ENCODE data around the gene NCAPD2. TPM values are rescaled to one million over a fixed set of nuclear protein-coding genes. Genes with fewer than 3 reads are reported as not detected.
A peak's percentile ranks its signal among the peaks of the same experiment; 100 is the strongest.

Gene NCAPD2
- total RNA-seq, 1 donor from 2014 or later, result 113 TPM

- H3F3A ChIP-seq (ENCODE audit: low read depth), result peaks cover 46% of the 10 kb centered on the region
- TF ChIP-seq CTCF (IDR thresholded peaks at IDR 0.05), result no peak
- no peak for TF ChIP-seq EZH2 (IDR thresholded peaks at IDR 0.05)
- no peak for TF ChIP-seq EZH2phosphoT487 (IDR thresholded peaks at IDR 0.05)
- Mint-ChIP-seq H3K9me3 (no peaks in the 10 kb centered on the region), H3K27me3 (ENCODE audit: insufficient read depth, low read depth) (peaks cover 9% of the 10 kb centered on the region), H3K4me1 (peaks cover 33% of the 10 kb centered on the region), H3K4me3 (no peak overlapping the region), H3K27ac (no peak overlapping the region), H3K36me3 (peaks cover 49% of the 10 kb centered on the region)
- no peak overlapping the region for H2AFZ ChIP-seq (replicated peaks)
- no peaks in the 10 kb centered on the region for H3K27me3 ChIP-seq
- peaks cover 22% of the 10 kb centered on the region for H3K4me1 ChIP-seq
- peaks cover 9% of the 10 kb centered on the region for H4K20me1 ChIP-seq (ENCODE audit: low read depth)
- no peak overlapping the region for H3K4me2 ChIP-seq
- H3K36me3 ChIP-seq, result peaks cover 5% of the 10 kb centered on the region
- no peak for DNase-seq (ENCODE audit: low spot score)
- H3K79me2 ChIP-seq (ENCODE audit: low read depth), result peaks cover 23% of the 10 kb centered on the region
- no peaks in the 10 kb centered on the region for H3K9me3 ChIP-seq (ENCODE audit: low read depth)
- H3K9ac ChIP-seq, result no peak overlapping the region
- H3K4me3 ChIP-seq, result no peak overlapping the region
- no peak overlapping the region for H3K27ac ChIP-seq
Observed at GRCh38 chr12:6529291-6529737, 35.4 kb downstream of the NCAPD2 start.

- peak overlapping the region; percentile 61 for H3K27ac Mint-ChIP-seq
- peaks cover 23% of the 10 kb centered on the region for H4K20me1 ChIP-seq (ENCODE audit: low read depth)
- peaks cover 33% of the 10 kb centered on the region for H3K4me1 Mint-ChIP-seq
- H3K27me3 ChIP-seq, result no peaks in the 10 kb centered on the region
- no peaks in the 10 kb centered on the region for H3K9me3 Mint-ChIP-seq
- H3K27me3 Mint-ChIP-seq (ENCODE audit: insufficient read depth, low read depth), result peaks cover 11% of the 10 kb centered on the region
- no peak overlapping the region for H3K9ac ChIP-seq
- no peak overlapping the region for H3K4me3 ChIP-seq
- H3K9me3 ChIP-seq (ENCODE audit: low read depth), result no peaks in the 10 kb centered on the region
- peak overlapping the region; percentile 40 for H3K4me3 Mint-ChIP-seq
- H3F3A ChIP-seq (ENCODE audit: low read depth), result peaks cover 57% of the 10 kb centered on the region
- H3K4me1 ChIP-seq, result peaks cover 22% of the 10 kb centered on the region
- no peak overlapping the region for H3K4me2 ChIP-seq
- H3K27ac ChIP-seq, result no peak overlapping the region
- no peak for TF ChIP-seq CTCF (IDR thresholded peaks at IDR 0.05)
- no peak for TF ChIP-seq EZH2phosphoT487 (IDR thresholded peaks at IDR 0.05)
- no peak for TF ChIP-seq EZH2 (IDR thresholded peaks at IDR 0.05)
- no peak for DNase-seq (ENCODE audit: low spot score)
- peaks cover 5% of the 10 kb centered on the region for H3K36me3 ChIP-seq
- no peak overlapping the region for H2AFZ ChIP-seq (replicated peaks)
- peaks cover 38% of the 10 kb centered on the region for H3K36me3 Mint-ChIP-seq
- peaks cover 37% of the 10 kb centered on the region for H3K79me2 ChIP-seq (ENCODE audit: low read depth)
Observed at GRCh38 chr12:6530576-6531260, 36.8 kb downstream of the NCAPD2 start.

GRCh38 chr12:6532051-6532926 is 38.4 kb downstream of the NCAPD2 start:
- Histone ChIP-seq H3K27ac (peak overlapping the region; percentile 85), H3K9ac (no peak overlapping the region), H3K4me1 (peaks cover 29% of the 10 kb centered on the region), H3F3A (ENCODE audit: low read depth) (peaks cover 73% of the 10 kb centered on the region), H2AFZ (replicated peaks) (no peak overlapping the region), H3K4me3 (peak overlapping the region; percentile 89), H3K27me3 (no peaks in the 10 kb centered on the region), H3K36me3 (peaks cover 10% of the 10 kb centered on the region), H3K4me2 (peak overlapping the region; percentile 99), H3K9me3 (ENCODE audit: low read depth) (no peaks in the 10 kb centered on the region), H4K20me1 (ENCODE audit: low read depth) (peaks cover 39% of the 10 kb centered on the region), H3K79me2 (ENCODE audit: low read depth) (peaks cover 53% of the 10 kb centered on the region)
- H3K4me1 Mint-ChIP-seq, result peaks cover 46% of the 10 kb centered on the region
- peaks cover 35% of the 10 kb centered on the region for H3K36me3 Mint-ChIP-seq
- DNase-seq (ENCODE audit: low spot score), result peak; percentile 82
- no peak for TF ChIP-seq CTCF (IDR thresholded peaks at IDR 0.05)
- no peak for TF ChIP-seq EZH2phosphoT487 (IDR thresholded peaks at IDR 0.05)
- no peak for TF ChIP-seq EZH2 (IDR thresholded peaks at IDR 0.05)
- H3K4me3 Mint-ChIP-seq, result peak overlapping the region; percentile 95
- H3K27me3 Mint-ChIP-seq (ENCODE audit: insufficient read depth, low read depth), result peaks cover 14% of the 10 kb centered on the region
- no peaks in the 10 kb centered on the region for H3K9me3 Mint-ChIP-seq
- peak overlapping the region; percentile 93 for H3K27ac Mint-ChIP-seq

Data from neural progenitor cell (in vitro differentiated cells).